ENCODE data around the gene CCN6.

The CCN6 gene

GRCh38 chr6:112043032-112044007 is 10.6 kb upstream of the CCN6 start (continued):
- TF ChIP-seq ZBTB10 (tag by site-specific recombination; IDR thresholded peaks at IDR 0.05) (peak; percentile 97), PATZ1 (tag by site-specific recombination; IDR thresholded peaks at IDR 0.05) (peak; percentile 78), ZNF394 (tag by site-specific recombination; IDR thresholded peaks at IDR 0.05; ENCODE audit: borderline replicate concordance) (peak; percentile 53; the same call in 1 of the 2 replicates), ZNF561 (tag by site-specific recombination; IDR thresholded peaks at IDR 0.05; ENCODE audit: borderline replicate concordance) (0 out of 2 replicates have a peak, but pooled peaks have one; percentile 36), ZNF660 (tag by site-specific recombination; IDR thresholded peaks at IDR 0.05) (peak; percentile 90), ZFHX2 (tag by site-specific recombination; conservative IDR thresholded peaks at IDR 0.05) (peak; percentile 64), ZNF629 (tag by site-specific recombination; IDR thresholded peaks at IDR 0.05) (peak; percentile 54; the same call in 1 of the 2 replicates), ZEB2 (tag by site-specific recombination; IDR thresholded peaks at IDR 0.05) (0 out of 2 replicates have a peak, but pooled peaks have one; percentile 39), ZNF324 (tag by site-specific recombination; IDR thresholded peaks at IDR 0.05) (0 out of 2 replicates have a peak, but pooled peaks have one; percentile 1), ZNF654 (tag by site-specific recombination; IDR thresholded peaks at IDR 0.05; ENCODE audit: low read depth) (peak; percentile 99), ZNF473 (tag by site-specific recombination; IDR thresholded peaks at IDR 0.05) (no peak), ZNF274 (IDR thresholded peaks at IDR 0.05; ENCODE audit: low read length) (no peak), ZNF274 (tag by site-specific recombination; IDR thresholded peaks at IDR 0.05; ENCODE audit: borderline replicate concordance) (no peak), SP7 (tag by site-specific recombination; IDR thresholded peaks at IDR 0.05) (peak; percentile 36; the same call in 1 of the 2 replicates), PRDM10 (tag by site-specific recombination; IDR thresholded peaks at IDR 0.05) (peak; percentile 61), ZNF639 (tag by site-specific recombination; IDR thresholded peaks at IDR 0.05) (no peak), ZNF777 (tag by site-specific recombination; IDR thresholded peaks at IDR 0.05; ENCODE audit: borderline replicate concordance) (no peak), KLF9 (tag by site-specific recombination; IDR thresholded peaks at IDR 0.05; ENCODE audit: low read depth) (0 out of 2 replicates have a peak, but pooled peaks have one; percentile 9), ZFP37 (tag by site-specific recombination; IDR thresholded peaks at IDR 0.05) (0 out of 2 replicates have a peak, but pooled peaks have one; percentile 16), ZNF596 (tag by site-specific recombination; IDR thresholded peaks at IDR 0.05) (0 out of 2 replicates have a peak, but pooled peaks have one; percentile 24), ZNF175 (tag by site-specific recombination; IDR thresholded peaks at IDR 0.05) (no peak), ZBTB7A (tag by site-specific recombination; IDR thresholded peaks at IDR 0.05; ENCODE audit: low read depth) (peak; percentile 69; the same call in 1 of the 2 replicates), ZBTB17 (tag by site-specific recombination; IDR thresholded peaks at IDR 0.05) (peak; percentile 96), SP3 (tag by site-specific recombination; IDR thresholded peaks at IDR 0.05) (peak; percentile 21; the same call in 1 of the 2 replicates), ZNF155 (tag by site-specific recombination; IDR thresholded peaks at IDR 0.05) (no peak), TRIM28 (IDR thresholded peaks at IDR 0.05; ENCODE audit: borderline replicate concordance, low read length) (peak; percentile 33; the same call in 1 of the 2 replicates), ZNF140 (tag by site-specific recombination; IDR thresholded peaks at IDR 0.05) (no peak), SETDB1 (IDR thresholded peaks at IDR 0.05; ENCODE audit: insufficient read length, low read length) (peak; percentile 81), ZNF112 (tag by site-specific recombination; IDR thresholded peaks at IDR 0.05) (no peak), ZSCAN30 (tag by site-specific recombination; IDR thresholded peaks at IDR 0.05) (peak; percentile 71)

Measured in HEK293 (cell line).